B cell (primary cell): ENCODE data around the gene INAFM2. TPM values are rescaled to one million over a fixed set of nuclear protein-coding genes. Genes with fewer than 3 reads are reported as not detected.

Experiments used
- ATAC-seq: fragments of 200-7000 bp; cut with Tn5 transposase; one replicate; pipeline ENCODE4 v1.10.0; 2021; ENCODE audit warnings: low read depth, mild to moderate bottlenecking, moderate number of reproducible peaks, moderate library complexity
- CTCF ChIA-PET: fragments of 350-600 bp; sonication (Branson Sonifier 250); formaldehyde crosslinking; loops from one replicate; lab custom pipeline; 2021; ENCODE audit warnings: antibody characterized with exemption, inconsistent platforms; lab: Charles Lee
- POLR2A ChIA-PET: fragments of 350-600 bp; sonication (Branson Sonifier 250); formaldehyde crosslinking; loops from one replicate; lab custom pipeline; 2021; ENCODE audit warnings: antibody characterized with exemption; lab: Charles Lee
- DNase-seq: peaks from one replicate; pipeline ENCODE4 v3.0.0; 2013
- H2AFZ ChIP-seq: 2 replicates; pipeline ENCODE4 v1.6.1; 2012; ENCODE audit warnings: mild to moderate bottlenecking, low read depth, low read length; ENCODE audit not compliant: insufficient read depth, poor library complexity, severe bottlenecking
- H3K27ac ChIP-seq, 2 donors: 1 replicate in 1 of 2; 2 replicates in 1 of 2; pipeline ENCODE4 v1.5.1; 2012 to 2013; ENCODE audit warnings: low read length in 2 of 2, mild to moderate bottlenecking in 2 of 2, moderate library complexity in 1 of 2
- H3K27me3 ChIP-seq, 4 experiments: fragments of 200-600 bp in 1 of 4; sonication (generic) in 1 of 4; replicated peaks in 1 of 4; 1 replicate in 2 of 4; 2 replicates in 2 of 4; pipeline versions ENCODE4 v1.6.1 to v1.7.0; 2013 to 2016; ENCODE audit warnings: low read length in 3 of 4, mild to moderate bottlenecking in 2 of 4, mixed read lengths in 1 of 4, moderate library complexity in 1 of 4; ENCODE audit not compliant: insufficient read depth in 4 of 4, control insufficient read depth in 3 of 4; ENCODE audit errors: control extremely low read depth in 1 of 4
- H3K36me3 ChIP-seq, 2 experiments: replicated peaks in 1 of 2; 1 replicate in 1 of 2; 2 replicates in 1 of 2; pipeline versions ENCODE4 v1.6.1 to v1.7.1; 2013; ENCODE audit warnings: low read length in 1 of 2; ENCODE audit not compliant: insufficient read depth in 2 of 2, control insufficient read depth in 1 of 2; ENCODE audit errors: control extremely low read depth in 1 of 2, extremely low read depth in 1 of 2
- H3K4me1 ChIP-seq, 2 donors: fragments of 200-600 bp in 1 of 2; sonication (generic) in 1 of 2; 1 replicate in 1 of 2; 2 replicates in 1 of 2; pipeline versions ENCODE4 v1.5.1 to v1.6.1; 2013 to 2017; ENCODE audit warnings: low read length in 2 of 2; ENCODE audit not compliant: control insufficient read depth in 2 of 2, insufficient read depth in 2 of 2
- H3K4me2 ChIP-seq: replicated peaks from 2 replicates; pipeline ENCODE3; 2012; ENCODE audit warnings: mild to moderate bottlenecking, low read depth, low read length; ENCODE audit not compliant: poor library complexity, severe bottlenecking
- H3K4me3 ChIP-seq, 5 experiments: fragments of 200-600 bp in 1 of 5; sonication (generic) in 1 of 5; 1 replicate in 3 of 5; 2 replicates in 2 of 5; pipeline versions ENCODE4 v1.5.1 to v1.7.0; 2011 to 2016; ENCODE audit warnings: low read length in 4 of 5, mild to moderate bottlenecking in 4 of 5, low read depth in 2 of 5, control low read depth in 1 of 5, moderate library complexity in 1 of 5; ENCODE audit not compliant: insufficient read depth in 1 of 5; ENCODE audit errors: control extremely low read depth in 1 of 5, extremely low read depth in 1 of 5
- H3K79me2 ChIP-seq: fragments of 200-600 bp; sonication (generic); one replicate; pipeline ENCODE4 v1.6.0; 2016; ENCODE audit warnings: low read length; ENCODE audit not compliant: control insufficient read depth, insufficient read depth
- H3K9ac ChIP-seq: fragments of 200-600 bp; sonication (generic); 2 replicates; pipeline ENCODE4 v1.6.1; 2017; ENCODE audit warnings: mild to moderate bottlenecking, low read length, moderate library complexity
- H3K9me3 ChIP-seq, 3 donors: one replicate each; pipeline versions ENCODE4 v1.6.1 to v1.7.1; 2013; ENCODE audit warnings: low read length in 2 of 3; ENCODE audit not compliant: control insufficient read depth in 2 of 3, insufficient read depth in 1 of 3; ENCODE audit errors: control extremely low read depth in 1 of 3
- H4K20me1 ChIP-seq: 2 replicates; pipeline ENCODE4 v1.6.0; 2012; ENCODE audit warnings: mild to moderate bottlenecking, low read length; ENCODE audit not compliant: insufficient read depth, control insufficient read depth, poor library complexity, severe bottlenecking
- H3K27ac Mint-ChIP-seq: one replicate; pipeline ENCODE4 v1.8.0; 2021; ENCODE audit warnings: mixed read lengths
- H3K27me3 Mint-ChIP-seq: one replicate; pipeline ENCODE4 v1.8.0; 2021; ENCODE audit warnings: mixed read lengths
- H3K4me1 Mint-ChIP-seq: one replicate; pipeline ENCODE4 v1.8.0; 2021; ENCODE audit warnings: mixed read lengths
- H3K4me3 Mint-ChIP-seq: one replicate; pipeline ENCODE4 v1.8.0; 2021; ENCODE audit warnings: mixed read lengths
- H3K9me3 Mint-ChIP-seq: one replicate; pipeline ENCODE4 v1.8.0; 2022; ENCODE audit warnings: mixed read lengths; ENCODE audit not compliant: insufficient read depth
- CTCF ChIP-seq: fragments of 200-600 bp; IDR thresholded peaks from one replicate; pipeline ENCODE4 v1.8.0; 2022; ENCODE audit warnings: antibody characterized with exemption, mild to moderate bottlenecking
- EZH2 ChIP-seq: IDR thresholded peaks from 2 replicates; pipeline ENCODE4 v1.6.1; 2012; ENCODE audit warnings: borderline replicate concordance, low read depth, mild to moderate bottlenecking, moderate library complexity, low read length; ENCODE audit not compliant: insufficient read depth, poor library complexity, severe bottlenecking
- WGBS: methylation state at CpG from one replicate; pipeline ENCODE4 v1.1.5; 2013; ENCODE audit warnings: missing lambda C conversion rate; ENCODE audit not compliant: insufficient coverage; 5-methylcytosine and 5-hydroxymethylcytosine counted together
- intact Hi-C: fragments of 100-400 bp; cut with micrococcal nuclease; formaldehyde crosslinking; loops from one replicate; pipeline ENCODE4 v1.10.0; 2022
- polyA plus RNA-seq: library from polyadenylated mRNA; depleted of rRNA; stranded (reverse); fragments of >200 nt; gene quantifications from 2 replicates; pipeline ENCODE4 v1.2.3, GENCODE V29; 2012
- total RNA-seq, 2 donors: library from RNA; stranded (reverse); fragments of 120-200 nt in 1 of 2; gene quantifications; 1 replicate in 1 of 2; 2 replicates in 1 of 2; pipeline versions ENCODE4 v1.2.3 to v1.2.4, GENCODE V29; 2013 to 2022

INAFM2 gene
- total and polyA plus RNA-seq, 2 donors (not counting 1 experiment from before 2014, with no cell fraction given) = 3.0 to 7.0 TPM

GRCh38 chr15:40282147-40282868 lies 41.2 kb upstream of the INAFM2 start:
- peak; percentile 65 for ATAC-seq
- ChIA-PET CTCF (interaction anchor here (1.0 to 5.7 kb wide), 4 partner anchors 7 to 235 kb away, joined by 3 to 58 read pairs (median 19); partner anchors contain the start of gene PLCB2), POLR2A (interaction anchor here (1.5 kb wide), 1 partner anchor 27 kb away, joined by 6 read pairs; no protein-coding TSS in a partner anchor)
- Histone ChIP-seq H2AFZ (peak overlapping the region; percentile 80), H3K9ac (peak overlapping the region; percentile 71), H3K4me3 (peak overlapping the region; percentile 21 to 76 (median 56)), H3K4me2 (peak overlapping the region; percentile 98), H3K27me3 (peaks cover 0 to 48% (median 23%) of the 10 kb centered on the region in 4 experiments), H3K27ac (no peak overlapping the region), H3K4me1 (peaks cover 17 to 29% of the 10 kb centered on the region in 2 donors), H3K79me2 (no peaks in the 10 kb centered on the region), H3K9me3 (peaks cover 0 to 11% (median 0%) of the 10 kb centered on the region in 3 donors), H3K36me3 (no peaks in the 10 kb centered on the region), H4K20me1 (no peaks in the 10 kb centered on the region)
- intact Hi-C loops = loop anchor here (5.0 kb wide), 2 partner anchors 40 to 350 kb away; partner anchors contain the start of genes EIF2AK4 and INAFM2
- no peak overlapping the region for H3K27ac Mint-ChIP-seq
- H3K9me3 Mint-ChIP-seq = no peaks in the 10 kb centered on the region
- WGBS = under 1% methylated on average over 92 of the region's 92 CpGs
- H3K27me3 Mint-ChIP-seq = peaks cover 21% of the 10 kb centered on the region
- TF ChIP-seq CTCF = peak; percentile 71
- no peak for TF ChIP-seq EZH2
- H3K4me1 Mint-ChIP-seq = peaks cover 22% of the 10 kb centered on the region
- peak overlapping the region; percentile 79 for H3K4me3 Mint-ChIP-seq
- DNase-seq = peak; percentile 79
